Panc1 (cell line): ENCODE data around the gene ACOT8. TPM values are rescaled to one million over a fixed set of nuclear protein-coding genes. Genes with fewer than 3 reads are reported as not detected.

Source experiments
- ATAC-seq: fragments of 200-7000 bp; cut with Tn5 transposase; 2 replicates; pipeline ENCODE4 v1.9.1; 2020; ENCODE audit warnings: mild to moderate bottlenecking, moderate library complexity
- BruUV-seq: library from RNA; stranded (reverse); fragments of 400-500 nt; replicated peaks from 2 replicates; lab custom pipeline; 2021; lab: Mats Ljungman, UMichigan
- CTCF ChIA-PET: fragments of 300-600 bp; sonication (Branson Sonifier 250); formaldehyde crosslinking; loops from one replicate; lab custom pipeline; 2022; ENCODE audit warnings: antibody characterized with exemption; lab: Charles Lee
- POLR2A ChIA-PET: fragments of 300-600 bp; sonication (Branson Sonifier 250); formaldehyde crosslinking; loops from one replicate; lab custom pipeline; 2022; ENCODE audit warnings: antibody characterized with exemption; lab: Charles Lee
- DNase-seq: peaks from one replicate; pipeline ENCODE4 v3.0.0-alpha.2; 2010; ENCODE audit warnings: low read depth, low spot score
- H3K27ac ChIP-seq: 2 replicates; pipeline ENCODE4 v1.5.1; 2011; ENCODE audit warnings: mild to moderate bottlenecking, low read length, inconsistent platforms
- H3K27me3 ChIP-seq: fragments of 200-500 bp; sonication (Bioruptor generic); 2 replicates; pipeline ENCODE4 v1.6.0; 2014; ENCODE audit warnings: low read length, inconsistent platforms; ENCODE audit not compliant: control insufficient read depth, insufficient read depth
- H3K36me3 ChIP-seq: fragments of 200-500 bp; sonication (Bioruptor generic); 2 replicates; pipeline ENCODE4 v1.5.1; 2014; ENCODE audit warnings: inconsistent platforms, mild to moderate bottlenecking, low read length, moderate library complexity; ENCODE audit not compliant: control insufficient read depth, insufficient read depth
- H3K4me1 ChIP-seq: 2 replicates; pipeline ENCODE4 v1.5.1; 2011; ENCODE audit warnings: inconsistent platforms, mild to moderate bottlenecking, low read length, moderate library complexity; ENCODE audit not compliant: control insufficient read depth, insufficient read depth
- H3K4me3 ChIP-seq, 2 experiments: 2 replicates each; pipeline ENCODE4 v1.5.1; 2011 to 2012; ENCODE audit warnings: low read depth in 2 of 2, low read length in 2 of 2, mild to moderate bottlenecking in 2 of 2, inconsistent platforms in 1 of 2, moderate library complexity in 1 of 2
- H3K9me3 ChIP-seq: fragments of 200-500 bp; sonication (Bioruptor generic); 2 replicates; pipeline ENCODE4 v1.5.1; 2014; ENCODE audit warnings: low read depth, mild to moderate bottlenecking, inconsistent platforms, low read length, moderate library complexity; ENCODE audit not compliant: control insufficient read depth, insufficient read depth
- POLR2AphosphoS5 ChIP-seq: IDR thresholded peaks from 2 replicates; pipeline ENCODE4 v1.6.1; 2012; ENCODE audit warnings: mild to moderate bottlenecking, low read depth, low read length, moderate library complexity
- SIN3A ChIP-seq: IDR thresholded peaks from 2 replicates; pipeline ENCODE4 v1.6.1; 2012; ENCODE audit warnings: low read depth, mild to moderate bottlenecking, low read length, moderate library complexity, borderline replicate concordance; ENCODE audit not compliant: insufficient read depth
- TCF7L2 ChIP-seq: IDR thresholded peaks from 2 replicates; pipeline ENCODE4 v1.6.1; 2011; ENCODE audit warnings: mild to moderate bottlenecking, low read depth, low read length, inconsistent platforms
- in situ Hi-C: cut with HindIII; loops from 2 replicates; pipeline ENCODE4 v1.10.0; 2016; ENCODE audit warnings: low sequenced_read_pairs, low pct_unique_long_range_greater_than_20kb
- intact Hi-C: fragments of 100-400 bp; cut with micrococcal nuclease; formaldehyde crosslinking; loops from one replicate; pipeline ENCODE4 v1.10.0; 2022; ENCODE audit not compliant: unreplicated experiment
- total RNA-seq: library from RNA; stranded (reverse); gene quantifications from one replicate; pipeline ENCODE4 v1.2.1, GENCODE V29; 2021; ENCODE audit not compliant: unreplicated experiment
- TF ChIP-seq, protein P1 (sequence below): fragments of 450-650 bp; IDR thresholded peaks from 2 replicates; pipeline ENCODE4 v1.5.1; 2017; ENCODE audit warnings: mild to moderate bottlenecking
- TF ChIP-seq, protein P2 (sequence below), 2 experiments: IDR thresholded peaks; 2 replicates each; pipeline ENCODE4 v1.6.1; 2011 to 2012; ENCODE audit warnings: low read depth in 2 of 2, control low read depth in 1 of 2, low read length in 1 of 2, mild to moderate bottlenecking in 1 of 2, moderate library complexity in 1 of 2; ENCODE audit not compliant: insufficient read depth in 1 of 2

ACOT8 gene
- total RNA-seq, 1 experiment from 2014 or later = 21.1 TPM

DNA sequence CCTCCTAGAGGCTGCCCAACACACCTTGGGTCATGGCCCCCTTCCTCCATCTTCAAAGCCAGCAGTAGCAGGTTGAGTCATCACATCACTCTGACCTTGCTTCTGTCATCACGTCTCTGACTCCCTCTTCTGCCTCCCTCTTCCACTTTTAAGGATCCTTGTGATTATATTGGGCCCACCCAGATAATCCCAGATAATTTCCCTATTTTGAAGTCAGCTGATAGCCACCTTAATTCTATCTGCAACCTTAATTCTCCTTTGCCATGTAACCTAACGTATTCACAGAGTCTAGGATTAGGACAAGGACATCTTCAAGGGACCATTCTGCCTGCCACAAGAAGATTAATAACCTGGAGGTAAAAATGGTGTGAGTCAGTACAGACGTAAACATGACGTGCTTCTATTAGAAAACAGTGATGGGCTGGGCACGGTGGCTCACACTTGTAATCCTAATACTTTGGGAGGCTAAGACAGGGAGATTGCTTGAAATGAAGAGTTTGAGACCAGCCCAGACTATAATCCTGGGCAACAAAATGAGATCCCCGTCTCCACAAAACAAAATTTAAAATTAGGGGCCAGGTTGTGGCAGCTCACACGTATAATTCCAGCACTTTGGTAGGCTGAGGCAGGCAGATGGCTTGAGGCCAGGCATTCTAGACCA lies 3.5 kb upstream of the ACOT8 start:
- no peaks in the 10 kb centered on the region; the same call in 1 of the 2 replicates for H3K36me3 ChIP-seq
- peaks cover 10% of the 10 kb centered on the region for H3K4me1 ChIP-seq
- TF ChIP-seq, protein P1, sequence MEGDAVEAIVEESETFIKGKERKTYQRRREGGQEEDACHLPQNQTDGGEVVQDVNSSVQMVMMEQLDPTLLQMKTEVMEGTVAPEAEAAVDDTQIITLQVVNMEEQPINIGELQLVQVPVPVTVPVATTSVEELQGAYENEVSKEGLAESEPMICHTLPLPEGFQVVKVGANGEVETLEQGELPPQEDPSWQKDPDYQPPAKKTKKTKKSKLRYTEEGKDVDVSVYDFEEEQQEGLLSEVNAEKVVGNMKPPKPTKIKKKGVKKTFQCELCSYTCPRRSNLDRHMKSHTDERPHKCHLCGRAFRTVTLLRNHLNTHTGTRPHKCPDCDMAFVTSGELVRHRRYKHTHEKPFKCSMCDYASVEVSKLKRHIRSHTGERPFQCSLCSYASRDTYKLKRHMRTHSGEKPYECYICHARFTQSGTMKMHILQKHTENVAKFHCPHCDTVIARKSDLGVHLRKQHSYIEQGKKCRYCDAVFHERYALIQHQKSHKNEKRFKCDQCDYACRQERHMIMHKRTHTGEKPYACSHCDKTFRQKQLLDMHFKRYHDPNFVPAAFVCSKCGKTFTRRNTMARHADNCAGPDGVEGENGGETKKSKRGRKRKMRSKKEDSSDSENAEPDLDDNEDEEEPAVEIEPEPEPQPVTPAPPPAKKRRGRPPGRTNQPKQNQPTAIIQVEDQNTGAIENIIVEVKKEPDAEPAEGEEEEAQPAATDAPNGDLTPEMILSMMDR = no peak
- no peak for TF ChIP-seq TCF7L2
- TF ChIP-seq, protein P2, sequence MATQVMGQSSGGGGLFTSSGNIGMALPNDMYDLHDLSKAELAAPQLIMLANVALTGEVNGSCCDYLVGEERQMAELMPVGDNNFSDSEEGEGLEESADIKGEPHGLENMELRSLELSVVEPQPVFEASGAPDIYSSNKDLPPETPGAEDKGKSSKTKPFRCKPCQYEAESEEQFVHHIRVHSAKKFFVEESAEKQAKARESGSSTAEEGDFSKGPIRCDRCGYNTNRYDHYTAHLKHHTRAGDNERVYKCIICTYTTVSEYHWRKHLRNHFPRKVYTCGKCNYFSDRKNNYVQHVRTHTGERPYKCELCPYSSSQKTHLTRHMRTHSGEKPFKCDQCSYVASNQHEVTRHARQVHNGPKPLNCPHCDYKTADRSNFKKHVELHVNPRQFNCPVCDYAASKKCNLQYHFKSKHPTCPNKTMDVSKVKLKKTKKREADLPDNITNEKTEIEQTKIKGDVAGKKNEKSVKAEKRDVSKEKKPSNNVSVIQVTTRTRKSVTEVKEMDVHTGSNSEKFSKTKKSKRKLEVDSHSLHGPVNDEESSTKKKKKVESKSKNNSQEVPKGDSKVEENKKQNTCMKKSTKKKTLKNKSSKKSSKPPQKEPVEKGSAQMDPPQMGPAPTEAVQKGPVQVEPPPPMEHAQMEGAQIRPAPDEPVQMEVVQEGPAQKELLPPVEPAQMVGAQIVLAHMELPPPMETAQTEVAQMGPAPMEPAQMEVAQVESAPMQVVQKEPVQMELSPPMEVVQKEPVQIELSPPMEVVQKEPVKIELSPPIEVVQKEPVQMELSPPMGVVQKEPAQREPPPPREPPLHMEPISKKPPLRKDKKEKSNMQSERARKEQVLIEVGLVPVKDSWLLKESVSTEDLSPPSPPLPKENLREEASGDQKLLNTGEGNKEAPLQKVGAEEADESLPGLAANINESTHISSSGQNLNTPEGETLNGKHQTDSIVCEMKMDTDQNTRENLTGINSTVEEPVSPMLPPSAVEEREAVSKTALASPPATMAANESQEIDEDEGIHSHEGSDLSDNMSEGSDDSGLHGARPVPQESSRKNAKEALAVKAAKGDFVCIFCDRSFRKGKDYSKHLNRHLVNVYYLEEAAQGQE (IDR thresholded peaks at IDR 0.05; ENCODE audit: insufficient read depth in 1 of 2, low read depth in 2 of 2, low read length in 1 of 2) = no peak
- TF ChIP-seq SIN3A = no peak
- no peak for TF ChIP-seq POLR2AphosphoS5
- POLR2A ChIA-PET = no interaction called here
- H3K27me3 ChIP-seq = no peaks in the 10 kb centered on the region
- in situ Hi-C loops = no loop called here
- DNase-seq (no peak), ATAC-seq (no peak)
- no peaks in the 10 kb centered on the region for H3K9me3 ChIP-seq
- H3K4me3 ChIP-seq = no peak overlapping the region
- intact Hi-C loops = no loop called here
- BruUV-seq = no TSS peak
- CTCF ChIA-PET = no interaction called here
- no peak overlapping the region for H3K27ac ChIP-seq

DNA sequence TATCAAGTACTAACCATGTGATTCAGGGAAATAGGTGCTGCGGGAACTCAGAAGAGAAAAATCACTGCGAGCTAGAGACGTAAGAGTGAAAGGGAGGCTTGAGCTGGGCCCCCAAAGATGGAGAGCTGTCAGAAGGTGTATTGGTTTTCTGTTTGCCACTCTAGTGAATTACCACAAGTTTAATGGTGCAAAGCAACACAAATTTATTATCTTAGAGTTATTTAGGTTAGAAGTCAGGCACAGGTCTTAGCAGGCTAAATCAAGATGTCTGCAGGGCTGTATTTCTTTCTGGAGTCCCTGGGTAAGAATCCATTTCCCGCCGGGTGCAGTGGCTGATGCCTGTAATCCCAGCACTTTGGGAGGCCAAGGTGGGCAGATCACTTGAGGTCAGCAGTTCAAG lies 2.7 kb upstream of the ACOT8 start:
- DNase-seq = no peak
- ChIA-PET CTCF (no interaction called here), POLR2A (no interaction called here)
- ATAC-seq = no peak
- no peaks in the 10 kb centered on the region; the same call in 1 of the 2 replicates for H3K36me3 ChIP-seq
- in situ Hi-C loops (no loop called here), intact Hi-C loops (no loop called here)
- no peak overlapping the region for H3K27ac ChIP-seq
- TF ChIP-seq, protein P2 (IDR thresholded peaks at IDR 0.05; ENCODE audit: insufficient read depth in 1 of 2, low read depth in 2 of 2, low read length in 1 of 2) = no peak
- TF ChIP-seq TCF7L2 (no peak), POLR2AphosphoS5 (no peak), SIN3A (no peak)
- TF ChIP-seq, protein P1 = no peak
- peaks cover 10% of the 10 kb centered on the region for H3K4me1 ChIP-seq
- BruUV-seq = no TSS peak
- H3K9me3 ChIP-seq = no peaks in the 10 kb centered on the region
- H3K27me3 ChIP-seq = no peaks in the 10 kb centered on the region
- H3K4me3 ChIP-seq = no peak overlapping the region
